Stimulated activated CD4-positive, alpha-beta T cell treated with anti-CD3 and anti-CD28 coated beads, TNF-alpha, amount 100 ng/mL, for 1 hour (primary cell): ENCODE measurements around the gene PROSER1.
"Not testable (repeated sequence)": the region's sequence is repeated elsewhere in the genome, so short reads cannot be mapped to it uniquely, and the experiment has no call there.

Source experiments
- DNase-seq, 3 donors: peaks; one replicate each; pipeline ENCODE4 v3.0.0-alpha.2; 2020; ENCODE audit warnings: low read depth in 3 of 3, low spot score in 1 of 3

The PROSER1 gene

DNA sequence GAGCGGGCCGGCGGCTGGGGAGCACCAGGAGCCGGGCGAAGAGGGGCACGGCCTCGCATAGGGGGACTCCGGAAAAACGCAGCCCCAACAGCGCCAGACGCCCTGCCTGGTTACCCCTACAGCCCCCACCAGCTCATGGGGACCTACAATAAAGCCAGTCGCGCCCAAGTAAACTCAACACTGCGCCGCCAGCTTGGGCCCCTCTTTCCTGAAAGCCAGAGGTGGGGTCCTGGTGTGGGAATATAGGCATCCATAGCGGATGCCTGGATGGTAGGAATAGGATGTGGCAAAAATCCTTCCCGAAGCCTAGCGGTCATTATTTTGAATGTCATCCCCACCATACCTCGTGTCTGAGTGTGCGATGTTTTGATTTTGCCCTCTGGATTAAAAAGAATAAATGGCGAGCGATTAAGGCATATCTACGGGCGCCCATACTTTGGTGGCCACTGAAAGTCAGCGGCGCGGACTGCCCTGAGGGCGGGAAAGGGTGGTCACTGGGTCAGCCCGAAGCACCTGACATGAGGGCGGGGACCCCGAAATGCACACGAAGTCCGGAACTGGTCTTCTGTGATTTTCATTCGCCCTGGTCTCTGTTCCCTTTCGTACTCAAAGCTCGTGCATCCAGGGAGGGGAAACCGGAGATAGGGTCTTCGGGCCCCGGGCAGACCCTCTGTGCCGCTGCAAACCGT lies at the start of gene PROSER1, which contains the start of gene NHLRC3:
PROSER1 (minus strand) TSS at position 210 of the 689 bp plus-strand sequence. CDS start 847 bp downstream, outside the sequence.
NHLRC3 (plus strand) TSS at position 577 of the 689 bp plus-strand sequence. CDS start 184 bp downstream, outside the sequence.
- DNase-seq, result peak; percentile 47 to 64 (median 56)

DNA sequence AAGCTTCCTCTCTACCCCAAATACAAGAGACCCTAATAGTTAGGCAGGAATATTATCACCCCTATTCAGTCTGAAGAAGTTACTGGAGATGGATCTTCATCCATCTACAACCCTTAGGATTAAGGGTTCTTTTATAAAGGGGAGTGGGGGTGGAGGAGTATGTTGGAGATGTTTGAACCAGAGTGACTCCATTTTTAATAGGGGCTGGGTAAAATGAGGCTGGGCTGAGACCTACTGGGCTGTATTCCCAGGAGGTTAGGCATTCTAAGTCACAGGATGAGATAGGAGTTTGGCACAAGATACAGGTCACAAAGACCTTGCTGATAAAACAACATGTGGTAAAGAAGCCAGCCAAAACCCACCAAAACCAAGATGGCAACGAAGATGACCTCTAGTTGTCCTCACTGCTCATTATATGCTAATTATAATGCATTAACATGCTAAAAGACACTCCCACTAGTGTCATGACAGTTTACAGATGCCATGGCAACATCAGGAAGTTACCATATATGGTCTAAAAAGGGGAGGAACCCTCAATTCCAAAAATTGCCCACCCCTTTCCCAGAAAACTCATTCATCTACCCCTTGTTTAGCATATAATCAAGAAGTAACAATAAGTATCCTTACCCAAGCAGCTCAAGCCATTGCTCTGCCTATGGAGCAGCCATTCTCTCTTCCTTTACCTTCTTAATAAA lies 48.5 kb upstream of the PROSER1 start:
- not testable (repeated sequence) for DNase-seq

- DNase-seq, result no peak
Observed at GRCh38 chr13:39073983-39074382, 36.1 kb upstream of the PROSER1 start.

DNA sequence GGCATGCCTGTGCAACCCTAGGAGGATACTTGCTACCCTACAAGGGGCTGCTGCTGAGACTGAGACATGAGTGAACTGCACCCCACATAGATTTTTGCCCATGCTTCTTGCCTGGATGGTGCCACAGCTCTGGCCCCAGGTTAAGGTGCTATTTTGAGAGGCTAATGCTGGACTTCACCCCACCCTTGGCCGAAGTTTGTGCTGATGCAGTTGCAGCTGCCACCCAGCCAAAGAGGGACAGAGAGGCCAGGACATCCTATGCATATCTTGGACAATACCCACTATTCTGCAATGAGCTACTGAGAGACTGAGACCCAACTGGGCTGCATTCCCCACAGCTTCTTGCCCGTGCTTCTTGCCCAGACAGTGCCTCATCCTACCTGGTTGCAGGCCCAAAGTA lies 35.0 kb upstream of the PROSER1 start:
- DNase-seq, result no peak

- DNase-seq, result no peak
Observed at GRCh38 chr13:39062004-39062403, 24.1 kb upstream of the PROSER1 start.

DNA sequence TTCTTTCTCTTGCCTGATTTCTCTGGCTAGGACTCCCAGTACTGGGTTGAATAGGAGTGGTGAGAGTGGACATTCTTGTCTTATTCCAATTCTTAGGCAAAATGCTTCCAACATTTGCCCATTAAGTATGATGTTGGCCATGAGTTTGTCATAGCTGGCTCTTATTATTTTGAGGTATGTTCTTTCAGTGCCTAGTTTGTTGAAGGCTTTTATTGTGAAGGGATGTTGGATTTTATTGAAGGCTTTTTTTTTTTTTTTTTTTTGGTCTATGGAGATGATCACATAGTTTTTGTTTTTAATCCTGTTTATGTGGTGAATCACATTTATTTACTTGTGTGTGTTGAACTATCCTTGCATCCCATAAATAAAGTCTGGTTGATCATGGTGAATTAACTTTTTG lies 20.2 kb upstream of the PROSER1 start:
- no peak for DNase-seq

DNA sequence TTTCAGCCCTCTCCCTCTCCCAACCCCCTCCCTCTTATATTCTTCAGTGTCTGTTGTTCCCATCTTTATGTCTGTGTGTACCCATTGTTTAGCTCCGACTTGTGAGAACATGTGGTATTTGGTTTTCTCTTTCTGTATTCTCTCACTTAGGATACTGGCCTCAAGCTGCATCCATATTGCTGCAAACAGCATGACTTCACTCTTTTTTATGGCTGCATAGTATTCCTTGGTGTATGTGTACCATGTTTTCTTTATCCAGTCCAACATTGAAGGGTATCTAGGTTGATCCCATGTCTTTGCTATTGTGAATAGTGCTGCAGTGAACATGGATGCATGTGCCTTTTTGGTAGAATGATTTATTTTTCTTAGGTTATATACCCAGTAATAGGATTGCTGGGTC lies 18.1 kb upstream of the PROSER1 start:
- DNase-seq, result no peak

DNA sequence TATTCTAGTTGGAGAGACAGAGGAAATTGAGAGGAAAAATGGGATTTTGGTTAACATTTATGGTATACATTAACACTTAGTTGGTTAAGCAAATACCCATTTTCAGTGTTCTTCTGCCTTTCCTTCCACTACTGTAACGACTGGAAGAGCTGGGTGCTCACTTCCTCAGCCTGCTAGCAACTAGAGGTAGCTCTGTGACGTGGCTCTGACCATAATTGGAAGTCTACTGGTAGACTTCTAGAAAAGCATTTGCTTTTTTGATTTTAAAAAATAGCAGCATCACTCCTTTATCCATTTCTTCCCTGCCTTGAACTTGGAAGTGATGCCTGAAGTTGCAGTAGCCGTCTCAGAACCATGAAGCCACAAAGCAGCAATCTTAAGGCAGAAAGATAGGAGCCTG lies 16.2 kb upstream of the PROSER1 start:
- DNase-seq, result no peak

- no peak for DNase-seq
Observed at GRCh38 chr13:39052944-39053343, 15.1 kb upstream of the PROSER1 start.

DNA sequence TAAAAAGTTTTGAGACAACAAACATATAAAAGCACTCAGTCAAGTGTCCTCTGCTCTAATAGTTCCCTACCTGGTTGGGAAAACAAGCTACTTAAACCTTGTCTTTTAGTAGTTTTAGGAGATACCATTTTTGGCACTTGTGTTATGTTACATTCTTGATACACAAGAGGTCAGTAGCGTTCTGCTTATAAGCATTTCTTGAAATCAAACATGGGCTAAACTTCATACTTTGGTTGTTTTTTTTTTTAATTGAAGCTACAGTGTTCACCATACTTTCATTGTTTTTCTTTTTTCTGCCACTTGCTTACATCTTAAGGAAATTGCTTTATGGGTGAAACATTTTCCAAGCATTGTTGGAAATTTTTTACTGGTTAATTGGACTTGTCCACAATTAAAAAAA lies 13.3 kb upstream of the PROSER1 start:
- DNase-seq, result no peak

DNA sequence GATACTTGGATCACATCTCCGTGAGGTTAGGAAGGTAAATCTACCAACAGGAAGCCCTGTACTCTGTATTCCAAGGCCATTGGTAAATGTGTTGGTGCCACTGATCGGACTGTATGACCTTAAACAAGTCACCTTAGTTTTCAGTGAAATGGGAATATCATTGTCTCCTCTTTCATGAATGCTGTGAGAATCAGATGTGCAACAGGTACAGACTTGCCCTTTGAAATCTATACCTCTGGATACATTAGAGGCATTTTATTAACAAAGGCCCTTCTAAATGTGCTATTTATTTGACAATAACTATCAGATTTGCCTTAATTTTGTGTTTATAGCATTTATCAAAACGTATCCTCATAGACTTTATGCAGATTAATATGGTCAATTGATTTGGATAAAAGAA lies 11.4 kb upstream of the PROSER1 start:
- no peak for DNase-seq

- DNase-seq, result no peak
Observed at GRCh38 chr13:39048806-39049205, 10.9 kb upstream of the PROSER1 start.

DNA sequence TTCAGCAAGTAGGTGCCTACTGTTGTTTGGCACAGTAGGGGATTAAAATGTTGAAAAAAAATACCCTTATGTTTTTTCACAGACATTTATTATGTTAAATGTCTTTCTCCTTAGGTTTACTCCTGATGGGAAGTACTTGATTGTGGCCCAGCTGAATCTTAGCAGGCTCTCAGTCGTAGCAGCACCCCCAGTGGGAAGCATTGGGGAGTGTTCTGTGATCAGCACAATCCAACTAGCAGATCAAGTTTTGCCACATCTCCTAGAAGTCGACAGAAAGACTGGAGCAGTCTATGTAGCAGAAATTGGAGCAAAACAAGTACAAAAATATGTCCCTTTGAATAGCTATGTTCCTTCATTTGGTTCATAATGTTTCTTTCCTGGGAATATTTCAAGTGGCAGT lies 9.7 kb upstream of the PROSER1 start:
- no peak for DNase-seq

DNA sequence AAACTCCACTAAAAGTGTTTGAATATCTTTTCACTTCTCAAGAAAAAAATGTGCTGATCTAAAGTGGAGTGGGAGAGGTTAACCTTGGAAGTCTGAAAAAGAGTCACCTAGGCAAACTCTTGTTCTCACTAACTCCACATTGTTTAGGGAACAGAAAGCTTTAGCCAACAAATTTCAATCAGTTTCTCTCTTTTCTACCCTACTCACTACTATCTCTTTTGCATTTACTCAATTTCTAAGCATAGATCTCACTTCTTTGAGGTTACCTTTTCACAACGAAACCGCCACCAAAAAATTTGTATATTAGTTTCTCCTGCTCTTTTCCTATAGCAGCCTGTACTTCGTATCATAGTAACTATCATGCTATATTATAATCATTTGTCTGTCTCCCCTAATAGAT lies 6.6 kb upstream of the PROSER1 start:
- DNase-seq, result no peak

GRCh38 chr13:39040206-39040605 lies 2.3 kb upstream of the PROSER1 start:
- DNase-seq, result no peak

DNA sequence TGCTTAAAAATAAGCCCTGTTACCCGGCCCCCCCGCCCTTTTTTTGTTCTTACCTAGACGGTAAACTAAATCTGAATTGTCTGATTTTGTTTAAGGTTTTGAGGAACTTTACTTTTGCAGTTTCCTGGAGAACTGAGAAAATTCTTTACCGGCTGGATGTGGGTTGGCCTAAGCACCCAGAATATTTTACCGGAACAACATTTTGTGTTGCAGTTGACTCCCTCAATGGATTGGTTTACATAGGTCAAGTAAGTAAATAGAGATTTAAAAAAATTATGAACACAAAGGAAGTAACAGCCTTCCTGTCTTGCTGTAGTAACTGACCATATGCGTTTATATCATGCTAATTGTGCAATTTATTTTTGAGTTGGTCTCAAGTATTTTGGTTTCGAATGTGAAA lies 1.2 kb upstream of the PROSER1 start:
- no peak for DNase-seq

DNA sequence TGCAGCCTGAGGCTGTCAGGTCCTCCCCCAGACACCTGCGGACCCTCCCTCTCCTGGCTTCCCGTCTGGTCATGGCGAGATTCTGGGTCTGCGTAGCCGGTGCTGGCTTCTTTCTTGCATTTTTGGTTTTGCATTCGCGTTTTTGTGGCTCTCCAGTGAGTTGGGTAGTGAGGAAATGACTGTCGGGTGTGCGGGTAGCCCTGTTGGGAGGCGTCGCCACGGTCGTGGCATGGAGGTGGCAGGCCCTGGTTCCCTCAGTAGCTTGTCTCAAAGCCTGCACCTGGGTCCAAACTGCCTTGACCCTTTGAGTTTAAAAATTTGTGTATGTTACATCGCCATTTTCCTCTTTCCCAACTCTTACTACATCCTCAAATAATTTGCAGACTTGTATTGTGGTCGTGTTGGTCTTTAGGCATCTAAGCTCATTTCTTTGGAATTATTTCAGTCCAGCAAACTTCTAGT lies 711 bp upstream of the PROSER1 start:
- peak in 1 of 3 donors; percentile 18 for DNase-seq

DNA sequence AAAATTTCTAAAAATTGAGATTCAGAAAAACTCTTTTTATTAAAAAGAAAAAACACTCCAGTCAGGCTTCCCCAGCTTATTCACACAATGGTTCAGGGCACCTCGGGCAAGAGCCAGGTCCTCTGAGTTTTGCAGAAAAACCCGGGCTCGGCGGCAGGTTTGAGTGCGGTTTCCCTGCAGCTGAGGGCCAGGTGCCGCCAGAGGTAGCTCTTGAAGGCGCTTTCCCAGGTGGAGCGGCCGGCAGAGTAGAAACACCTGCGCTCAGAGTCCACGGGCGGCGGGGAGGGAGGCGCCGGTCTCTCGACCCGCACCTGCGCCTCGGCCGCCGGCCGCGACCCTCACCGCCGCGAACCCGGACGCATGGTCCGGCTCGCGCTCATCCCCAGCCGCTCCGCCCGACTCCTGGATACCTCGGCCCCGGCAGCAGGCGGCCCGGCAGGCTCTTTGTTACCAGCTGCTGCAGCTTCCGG lies 444 bp downstream of the PROSER1 start:
- no peak for DNase-seq

DNA sequence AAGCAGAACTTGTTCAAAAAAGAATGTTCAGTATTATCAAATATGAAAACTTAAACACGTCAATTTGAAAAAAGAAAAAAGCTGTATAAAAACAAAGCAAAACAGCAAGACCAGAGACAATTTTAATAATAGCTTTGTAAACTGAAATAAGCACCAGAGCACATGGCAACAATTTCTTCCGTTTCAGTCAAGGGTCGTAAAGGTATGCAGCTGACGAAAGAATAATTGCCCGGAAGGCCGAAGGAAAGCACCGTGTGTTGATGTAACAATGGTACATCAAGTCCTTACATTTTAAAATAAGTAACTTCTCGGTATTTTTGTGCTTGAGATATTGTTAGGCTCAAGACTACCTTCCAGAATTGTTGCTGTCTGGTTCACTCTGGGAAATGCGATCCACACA lies 1.7 kb downstream of the PROSER1 start:
- DNase-seq, result no peak

- no peak for DNase-seq
Observed at GRCh38 chr13:39035799-39036198, 2.1 kb downstream of the PROSER1 start.

DNA sequence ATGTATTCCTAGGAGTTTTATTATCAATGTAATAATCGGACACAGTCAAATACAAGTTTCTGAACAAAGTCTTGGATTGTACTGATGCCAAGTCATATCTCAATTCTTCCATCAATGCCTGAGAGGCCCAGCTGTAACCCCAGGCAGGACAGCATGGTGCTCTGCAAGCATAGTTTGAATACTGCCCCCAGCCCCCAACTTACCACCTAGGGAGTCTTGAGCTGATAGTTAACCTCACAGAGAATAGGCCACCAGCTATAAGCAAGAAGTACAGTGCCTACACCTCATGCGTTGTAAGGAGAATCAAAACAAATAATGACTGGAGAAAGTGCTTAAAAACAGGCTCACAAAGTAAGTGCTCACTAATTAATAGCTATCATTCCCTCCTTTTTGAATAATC lies 2.7 kb downstream of the PROSER1 start:
- DNase-seq, result no peak

- no peak for DNase-seq
Observed at GRCh38 chr13:39034085-39034484, 3.8 kb downstream of the PROSER1 start.
